Testis (tissue), 3 donors: Measurements from ENCODE around the gene HPSE2. TPM values are rescaled to one million over a fixed set of nuclear protein-coding genes. Genes with fewer than 3 reads are reported as not detected.
"Not testable (repeated sequence)": the region's sequence is repeated elsewhere in the genome, so short reads cannot be mapped to it uniquely, and the experiment has no call there.

Experiments used
- DNase-seq: peaks from one replicate; pipeline ENCODE4 v3.0.0-alpha.2; 2019
- H3K27ac ChIP-seq, 2 donors: fragments of 200-600 bp; sonication (generic); one replicate each; pipeline ENCODE4 v1.5.1; 2019
- H3K27me3 ChIP-seq: fragments of 200-600 bp; sonication (generic); one replicate; pipeline ENCODE4 v1.5.1; 2019
- H3K36me3 ChIP-seq: fragments of 200-600 bp; sonication (generic); one replicate; pipeline ENCODE4 v1.5.1; 2017; ENCODE audit warnings: low read depth; ENCODE audit errors: missing control alignments
- H3K4me1 ChIP-seq: fragments of 200-600 bp; sonication (generic); one replicate; pipeline ENCODE4 v1.5.1; 2019
- H3K4me3 ChIP-seq, 2 donors: fragments of 200-600 bp; sonication (generic); one replicate each; pipeline ENCODE4 v1.5.1; 2017 to 2019
- H3K9me3 ChIP-seq: fragments of 200-600 bp; sonication (generic); one replicate; pipeline ENCODE4 v1.5.1; 2017
- POLR2A ChIP-seq: fragments of 450-650 bp; IDR thresholded peaks from one replicate; pipeline ENCODE4 v1.6.1; 2017; ENCODE audit warnings: antibody characterized with exemption, mild to moderate bottlenecking, moderate library complexity
- whole genome bisulfite sequencing, 2 donors: methylation state at CpG; one replicate each; pipeline ENCODE4 v1.1.5; 2018; 5-methylcytosine and 5-hydroxymethylcytosine counted together
- intact Hi-C: fragments of 100-400 bp; cut with DNase I; formaldehyde crosslinking; loops from one replicate; pipeline ENCODE4 v1.15.1; 2023; ENCODE audit warnings: low total_unique reads
- polyA plus RNA-seq: library from polyadenylated mRNA; stranded (reverse); fragments of 350-450 nt; fragmentation: Illumina TruSeq; extraction: RNeasy Lipid Tissue Mini Kit (QIAGEN cat#74804); gene quantifications from one replicate; pipeline ENCODE4 v1.2.3, GENCODE V29; 2014; ENCODE audit warnings: low read depth, low replicate concordance; ENCODE audit not compliant: insufficient read depth
- total RNA-seq, 2 donors: library from RNA; depleted of rRNA; stranded (reverse); fragments of >200 nt; gene quantifications; one replicate each; pipeline ENCODE4 v1.2.3, GENCODE V29; 2016
- TF ChIP-seq, protein P1 (sequence below), 3 experiments: fragments of 450-650 bp in 2 of 3; fragments of 200-600 bp in 1 of 3; sonication (generic) in 1 of 3; IDR thresholded peaks; one replicate each; pipeline ENCODE4 v1.5.1; 2016 to 2019; ENCODE audit warnings: antibody characterized with exemption in 3 of 3, mild to moderate bottlenecking in 2 of 3, moderate library complexity in 1 of 3

The HPSE2 gene
- total and polyA plus RNA-seq, 3 donors from 2014 or later = 1.7 to 4.1 (median 2.5) TPM

GRCh38 chr10:99004738-99005137 is 230.9 kb downstream of the HPSE2 start:
- intact Hi-C loops = no loop called here
- DNase-seq = no peak
- Histone ChIP-seq H3K36me3 (no peaks in the 10 kb centered on the region), H3K27me3 (no peaks in the 10 kb centered on the region), H3K27ac (no peak overlapping the region), H3K9me3 (no peaks in the 10 kb centered on the region), H3K4me1 (no peaks in the 10 kb centered on the region), H3K4me3 (no peak overlapping the region)
- WGBS, 2 donors = 77 to 86% methylated on average over 1 of the region's 1 CpG
- TF ChIP-seq, protein P1, sequence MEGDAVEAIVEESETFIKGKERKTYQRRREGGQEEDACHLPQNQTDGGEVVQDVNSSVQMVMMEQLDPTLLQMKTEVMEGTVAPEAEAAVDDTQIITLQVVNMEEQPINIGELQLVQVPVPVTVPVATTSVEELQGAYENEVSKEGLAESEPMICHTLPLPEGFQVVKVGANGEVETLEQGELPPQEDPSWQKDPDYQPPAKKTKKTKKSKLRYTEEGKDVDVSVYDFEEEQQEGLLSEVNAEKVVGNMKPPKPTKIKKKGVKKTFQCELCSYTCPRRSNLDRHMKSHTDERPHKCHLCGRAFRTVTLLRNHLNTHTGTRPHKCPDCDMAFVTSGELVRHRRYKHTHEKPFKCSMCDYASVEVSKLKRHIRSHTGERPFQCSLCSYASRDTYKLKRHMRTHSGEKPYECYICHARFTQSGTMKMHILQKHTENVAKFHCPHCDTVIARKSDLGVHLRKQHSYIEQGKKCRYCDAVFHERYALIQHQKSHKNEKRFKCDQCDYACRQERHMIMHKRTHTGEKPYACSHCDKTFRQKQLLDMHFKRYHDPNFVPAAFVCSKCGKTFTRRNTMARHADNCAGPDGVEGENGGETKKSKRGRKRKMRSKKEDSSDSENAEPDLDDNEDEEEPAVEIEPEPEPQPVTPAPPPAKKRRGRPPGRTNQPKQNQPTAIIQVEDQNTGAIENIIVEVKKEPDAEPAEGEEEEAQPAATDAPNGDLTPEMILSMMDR (IDR thresholded peaks at IDR 0.05) = no peak
- TF ChIP-seq POLR2A = no peak

DNA sequence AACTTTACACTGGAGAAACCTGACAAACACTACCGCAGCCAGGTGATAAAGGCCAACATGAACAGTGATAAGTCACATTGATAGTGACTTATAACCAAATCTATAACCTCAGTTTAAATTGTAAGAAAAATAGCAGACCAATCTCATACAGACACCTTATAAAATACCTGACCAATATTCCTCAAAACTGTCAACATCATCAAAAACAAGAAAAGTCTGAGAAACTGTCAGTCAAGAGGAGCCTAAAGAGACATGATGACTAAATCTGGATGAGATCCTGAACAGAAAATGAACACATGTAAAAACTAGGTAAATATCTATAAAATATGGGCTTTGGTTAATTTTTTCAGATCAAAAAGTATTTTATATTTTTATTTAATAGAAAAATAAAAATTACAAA is 233.3 kb downstream of the HPSE2 start:
- no peak for DNase-seq
- intact Hi-C loops = no loop called here
- 86 to 97% methylated on average over 1 of the region's 1 CpG for WGBS, 2 donors

GRCh38 chr10:98997596-98997995 is 238.1 kb downstream of the HPSE2 start:
- 64 to 71% methylated on average over 4 of the region's 4 CpGs for WGBS, 2 donors
- intact Hi-C loops = no loop called here

More for the DNA sequence above, 233.3 kb downstream of the HPSE2 start:
- Histone ChIP-seq H3K27ac (no peak overlapping the region), H3K27me3 (no peaks in the 10 kb centered on the region), H3K4me3 (no peak overlapping the region), H3K36me3 (no peaks in the 10 kb centered on the region), H3K4me1 (no peaks in the 10 kb centered on the region), H3K9me3 (no peaks in the 10 kb centered on the region)
- TF ChIP-seq POLR2A = no peak

DNA sequence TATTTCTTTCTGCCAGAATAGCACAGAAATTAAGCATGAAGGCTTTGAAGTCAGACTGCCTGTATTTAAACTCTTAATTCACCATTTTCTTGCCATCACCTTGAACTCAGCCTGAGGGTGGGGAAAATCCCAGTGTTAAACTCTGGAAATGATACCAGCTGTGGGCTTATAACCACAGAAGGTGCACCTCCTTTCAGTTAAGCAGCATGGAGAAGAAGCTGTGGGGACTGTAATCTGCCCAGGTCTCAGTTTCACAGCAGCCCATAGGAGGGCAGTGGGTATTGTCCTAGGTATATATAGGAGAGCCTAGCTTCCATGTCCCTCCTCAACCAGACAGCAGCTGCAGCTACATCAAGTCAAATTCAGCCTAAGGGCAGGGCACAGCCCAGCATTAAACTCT is 241.6 kb downstream of the HPSE2 start:
- TF ChIP-seq, protein P1 (IDR thresholded peaks at IDR 0.05) = no peak
- no peak for TF ChIP-seq POLR2A
- no peaks in the 10 kb centered on the region for H3K9me3 ChIP-seq
- intact Hi-C loops = no loop called here
- no peaks in the 10 kb centered on the region for H3K27me3 ChIP-seq
- H3K36me3 ChIP-seq = no peaks in the 10 kb centered on the region
- H3K27ac ChIP-seq = no peak overlapping the region
- no peak overlapping the region for H3K4me3 ChIP-seq
- H3K4me1 ChIP-seq = no peaks in the 10 kb centered on the region
- no peak for DNase-seq

More at GRCh38 chr10:98997596-98997995, 238.1 kb downstream of the HPSE2 start:
- no peak overlapping the region for H3K4me3 ChIP-seq
- no peaks in the 10 kb centered on the region for H3K36me3 ChIP-seq
- no peak overlapping the region for H3K27ac ChIP-seq
- TF ChIP-seq, protein P1 (IDR thresholded peaks at IDR 0.05) = no peak
- TF ChIP-seq POLR2A = no peak
- no peaks in the 10 kb centered on the region for H3K4me1 ChIP-seq
- no peaks in the 10 kb centered on the region for H3K9me3 ChIP-seq
- no peaks in the 10 kb centered on the region for H3K27me3 ChIP-seq
- no peak for DNase-seq

DNA sequence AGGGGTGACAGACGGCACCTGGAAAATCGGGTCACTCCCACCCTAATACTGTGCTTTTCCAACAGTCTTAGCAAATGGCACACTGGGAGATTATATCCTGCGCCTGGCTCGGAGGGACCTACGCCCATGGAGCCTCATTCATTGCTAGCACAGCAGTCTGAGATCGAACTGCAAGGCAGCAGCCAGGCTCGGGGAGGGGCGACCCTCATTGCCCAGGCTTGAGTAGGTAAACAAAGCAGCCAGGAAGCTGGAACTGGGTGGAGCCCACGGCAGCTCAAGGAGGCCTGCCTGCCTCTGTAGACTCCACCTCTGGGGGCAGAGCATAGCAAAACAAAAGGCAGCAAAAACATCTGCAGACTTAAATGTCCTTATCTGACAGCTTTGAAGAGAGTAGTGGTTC is 251.9 kb downstream of the HPSE2 start:
- 87 to 90% methylated on average over 5 to 9 of the region's 9 CpGs for WGBS, 2 donors
- intact Hi-C loops, H3K27ac ChIP-seq, DNase-seq, H3K36me3 ChIP-seq, H3K27me3 ChIP-seq, H3K4me1 ChIP-seq, H3K9me3 ChIP-seq, H3K4me3 ChIP-seq: not testable (repeated sequence)

GRCh38 chr10:98980353-98980752 is 255.3 kb downstream of the HPSE2 start:
- intact Hi-C loops = no loop called here
- Histone ChIP-seq H3K9me3 (no peaks in the 10 kb centered on the region), H3K36me3 (no peaks in the 10 kb centered on the region), H3K27me3 (no peaks in the 10 kb centered on the region), H3K27ac (no peak overlapping the region), H3K4me1 (no peaks in the 10 kb centered on the region), H3K4me3 (no peak overlapping the region)
- no peak for DNase-seq
- WGBS, 2 donors = 61 to 71% methylated on average over 5 of the region's 5 CpGs
- TF ChIP-seq, protein P1 (IDR thresholded peaks at IDR 0.05) = no peak
- TF ChIP-seq POLR2A = no peak
